ENCODE measurements around the gene PAXX.

Gene PAXX, protein sequence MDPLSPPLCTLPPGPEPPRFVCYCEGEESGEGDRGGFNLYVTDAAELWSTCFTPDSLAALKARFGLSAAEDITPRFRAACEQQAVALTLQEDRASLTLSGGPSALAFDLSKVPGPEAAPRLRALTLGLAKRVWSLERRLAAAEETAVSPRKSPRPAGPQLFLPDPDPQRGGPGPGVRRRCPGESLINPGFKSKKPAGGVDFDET

DNA sequence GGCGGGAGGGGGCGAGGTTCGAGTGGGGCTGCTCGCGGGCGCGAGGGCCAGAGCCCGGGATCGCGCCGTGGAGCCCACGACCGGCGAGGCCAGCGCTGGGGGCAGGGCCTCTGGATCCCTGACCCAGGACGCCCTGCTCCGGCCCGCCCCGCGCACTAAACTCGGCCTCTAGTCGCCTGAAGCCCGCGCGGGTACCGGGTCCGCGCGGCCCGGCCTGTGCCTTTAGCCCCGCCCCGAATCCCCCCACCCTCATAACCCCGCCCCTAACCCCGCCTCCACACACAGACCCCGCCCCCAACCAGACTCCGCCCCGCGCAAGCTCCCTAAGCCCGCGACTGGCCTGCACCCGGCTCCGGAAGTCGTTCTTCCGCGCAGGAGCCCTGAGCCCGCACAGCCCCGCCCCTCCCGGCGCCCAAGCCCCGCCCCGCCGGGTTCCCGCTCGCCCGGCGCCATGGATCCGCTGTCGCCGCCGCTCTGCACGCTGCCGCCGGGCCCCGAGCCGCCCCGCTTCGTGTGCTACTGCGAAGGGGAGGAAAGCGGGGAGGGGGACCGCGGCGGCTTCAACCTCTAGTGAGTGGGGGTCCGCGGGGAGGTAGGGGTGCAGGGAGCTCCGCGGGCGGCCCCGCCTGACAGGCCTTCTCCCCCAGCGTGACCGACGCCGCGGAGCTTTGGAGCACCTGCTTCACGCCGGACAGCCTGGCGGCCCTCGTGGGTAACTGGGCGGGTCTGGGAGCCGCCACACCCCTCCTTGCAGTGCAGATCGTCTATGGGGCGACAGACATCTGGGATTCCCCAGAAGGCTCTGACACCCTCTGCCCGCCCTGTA lies at the start of gene PAXX:
Gene PAXX (plus strand): TSS at position 430 of the 826 bp plus-strand sequence. CDS start 22 bp downstream, at position 452.
- DNase-seq (ENCODE audit: low spot score), result peak; percentile 92

DNA sequence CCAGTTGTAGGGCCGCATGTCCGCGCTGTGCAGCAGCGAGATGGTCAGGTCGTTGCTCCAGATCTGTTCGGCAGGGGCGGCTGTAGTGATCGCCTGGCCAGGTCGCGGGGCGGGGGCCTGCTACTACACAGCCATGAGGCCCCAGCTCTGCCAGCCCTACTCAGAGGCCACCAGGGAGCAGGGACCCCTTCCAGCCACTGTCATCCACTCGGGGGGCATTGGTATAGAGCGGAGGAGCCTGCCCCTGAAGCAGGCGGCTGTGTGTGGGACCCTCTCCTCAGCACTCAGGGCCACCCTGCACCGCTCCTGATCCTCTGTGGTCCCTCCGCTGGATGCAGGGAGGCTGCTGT lies 49.4 kb upstream of the PAXX start:
- DNase-seq (ENCODE audit: low spot score), result no peak

DNA sequence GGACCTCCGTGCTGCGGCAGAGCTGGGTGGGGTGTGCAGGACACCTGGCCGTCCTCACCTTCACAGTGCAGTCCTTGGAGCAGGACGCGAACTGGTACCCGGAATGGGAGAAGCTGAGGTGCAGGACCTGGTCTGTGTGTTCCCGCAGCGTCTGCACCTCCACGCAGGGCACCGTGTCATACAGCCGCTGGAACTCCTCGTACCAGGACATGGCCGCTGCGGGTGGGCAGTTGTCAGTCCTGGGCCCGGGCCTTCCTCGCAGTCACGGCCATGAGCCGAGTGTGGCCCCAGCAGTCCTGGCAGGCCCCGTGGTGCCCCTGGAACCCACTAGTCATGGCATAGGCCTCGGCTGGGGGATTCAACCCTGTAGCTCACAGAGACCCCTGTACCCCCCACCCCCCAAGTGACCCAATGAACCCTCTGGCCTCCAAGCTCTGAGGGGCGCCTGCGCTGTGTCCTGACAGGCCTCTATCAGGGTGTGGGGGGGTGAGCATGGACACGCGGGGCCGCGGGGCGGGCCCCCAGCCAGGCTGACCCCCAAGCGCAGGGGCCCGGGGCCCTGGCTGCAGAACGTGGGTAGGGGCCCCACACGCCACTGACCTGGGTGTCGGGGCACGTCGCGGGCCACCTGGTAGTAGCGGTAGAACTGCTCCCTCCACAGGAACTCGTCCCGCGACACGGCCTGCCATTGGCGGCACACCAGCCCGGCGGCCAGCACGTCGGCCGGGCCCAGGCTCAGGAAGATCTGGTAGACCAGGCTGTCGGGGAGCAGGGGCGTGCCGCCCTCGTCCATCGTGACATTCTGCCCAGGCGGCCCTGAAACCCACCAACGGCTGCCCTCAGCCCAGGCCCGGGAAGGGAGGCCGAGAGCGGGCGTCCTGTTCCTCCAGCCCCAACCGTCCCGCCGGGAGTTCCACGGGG lies 48.7 kb upstream of the PAXX start:
- peak; percentile 22 for DNase-seq (ENCODE audit: low spot score)

DNA sequence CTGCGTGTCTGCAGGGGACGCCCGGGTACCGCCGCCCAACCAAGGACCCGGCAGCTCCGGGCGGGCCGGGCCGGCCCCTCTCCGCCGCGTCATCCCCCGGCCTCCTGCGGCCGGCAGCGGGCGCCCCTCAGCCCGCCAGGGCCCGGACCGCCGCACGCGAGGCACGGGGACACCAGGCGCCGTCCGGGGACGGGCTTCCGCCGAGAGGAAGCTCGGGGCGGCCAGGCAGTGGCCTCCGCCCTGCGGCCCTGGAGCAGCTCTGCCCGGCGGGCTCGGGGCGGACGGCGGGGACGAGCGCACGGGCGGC lies 48.1 kb upstream of the PAXX start:
- no peak for DNase-seq (ENCODE audit: low spot score)

DNA sequence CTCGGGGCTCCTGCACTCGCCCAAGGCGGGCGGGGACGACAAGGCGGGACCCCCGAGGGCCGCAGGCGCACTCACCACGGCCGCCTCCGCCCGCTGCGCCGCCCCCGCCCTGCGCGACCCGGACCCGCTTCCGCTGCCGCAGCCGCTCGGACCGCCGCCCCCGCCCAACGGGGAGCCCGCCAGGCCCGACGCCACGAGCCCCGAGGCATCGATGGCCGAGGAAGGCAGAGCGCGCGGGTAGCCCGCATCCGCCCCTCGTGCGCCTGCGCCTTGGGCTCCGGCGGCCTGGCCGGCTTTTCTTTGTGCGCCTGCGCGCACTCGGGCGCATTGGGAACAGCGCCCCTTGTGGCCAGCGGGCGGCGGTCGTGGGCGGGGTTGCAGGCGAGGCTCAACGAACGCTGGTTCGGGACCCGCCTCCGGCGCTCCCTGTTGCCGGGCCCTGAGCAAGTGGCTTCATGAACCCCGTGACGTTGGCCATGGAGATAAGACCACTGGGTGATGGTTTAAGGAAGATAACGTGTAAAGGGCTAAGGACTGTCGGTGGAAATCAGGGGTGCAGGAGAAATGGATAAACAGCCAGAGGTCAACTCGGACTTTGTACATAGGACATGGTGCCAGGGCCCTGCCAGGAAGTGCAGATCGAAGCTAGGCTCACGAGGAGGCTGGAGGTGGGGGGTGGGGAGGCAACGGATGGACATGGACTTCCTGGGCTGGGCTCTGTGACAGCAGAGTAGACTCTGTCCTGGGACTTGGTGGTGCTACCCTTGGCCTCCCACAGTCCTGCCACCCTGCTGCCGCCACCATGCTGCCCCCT lies 47.5 kb upstream of the PAXX start, which contains the start of the genes C8G and FBXW5:
Gene C8G (plus strand): TSS at position 725 of the 814 bp plus-strand sequence. CDS start 78 bp downstream, at position 803.
Gene FBXW5 (minus strand): TSS at position 220 of the 814 bp plus-strand sequence. CDS start 655 bp downstream, outside the sequence.
- peak; percentile 94 for DNase-seq (ENCODE audit: low spot score)

DNA sequence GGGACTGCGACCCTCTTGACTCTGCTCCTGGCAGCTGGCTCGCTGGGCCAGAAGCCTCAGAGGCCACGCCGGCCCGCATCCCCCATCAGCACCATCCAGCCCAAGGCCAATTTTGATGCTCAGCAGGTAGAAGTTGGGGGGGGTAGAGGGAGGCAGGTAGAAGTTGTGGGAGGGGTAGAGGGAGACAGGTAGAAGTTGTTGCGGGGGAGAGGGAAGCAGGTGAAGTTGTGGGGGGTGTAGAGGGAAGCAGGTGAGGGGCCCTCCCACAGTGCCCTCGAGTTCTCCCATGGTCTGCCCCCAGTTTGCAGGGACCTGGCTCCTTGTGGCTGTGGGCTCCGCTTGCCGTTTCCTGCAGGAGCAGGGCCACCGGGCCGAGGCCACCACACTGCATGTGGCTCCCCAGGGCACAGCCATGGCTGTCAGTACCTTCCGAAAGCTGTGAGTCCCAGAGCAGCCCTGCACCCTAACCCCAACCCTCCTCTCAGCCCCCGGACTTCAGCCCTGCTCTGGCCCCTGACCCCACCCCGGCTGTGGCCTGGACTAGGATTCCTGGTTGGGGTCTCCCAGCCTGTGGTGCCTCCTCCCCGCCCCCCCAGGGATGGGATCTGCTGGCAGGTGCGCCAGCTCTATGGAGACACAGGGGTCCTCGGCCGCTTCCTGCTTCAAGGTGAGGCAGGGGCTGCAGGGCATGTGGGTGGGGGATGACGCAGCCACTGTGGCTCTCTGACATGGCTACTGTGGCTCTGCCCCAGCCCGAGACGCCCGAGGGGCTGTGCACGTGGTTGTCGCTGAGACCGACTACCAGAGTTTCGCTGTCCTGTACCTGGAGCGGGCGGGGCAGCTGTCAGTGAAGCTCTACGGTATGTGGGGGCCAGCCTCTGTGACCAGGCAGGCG lies 46.6 kb upstream of the PAXX start:
- no peak for DNase-seq (ENCODE audit: low spot score)

DNA sequence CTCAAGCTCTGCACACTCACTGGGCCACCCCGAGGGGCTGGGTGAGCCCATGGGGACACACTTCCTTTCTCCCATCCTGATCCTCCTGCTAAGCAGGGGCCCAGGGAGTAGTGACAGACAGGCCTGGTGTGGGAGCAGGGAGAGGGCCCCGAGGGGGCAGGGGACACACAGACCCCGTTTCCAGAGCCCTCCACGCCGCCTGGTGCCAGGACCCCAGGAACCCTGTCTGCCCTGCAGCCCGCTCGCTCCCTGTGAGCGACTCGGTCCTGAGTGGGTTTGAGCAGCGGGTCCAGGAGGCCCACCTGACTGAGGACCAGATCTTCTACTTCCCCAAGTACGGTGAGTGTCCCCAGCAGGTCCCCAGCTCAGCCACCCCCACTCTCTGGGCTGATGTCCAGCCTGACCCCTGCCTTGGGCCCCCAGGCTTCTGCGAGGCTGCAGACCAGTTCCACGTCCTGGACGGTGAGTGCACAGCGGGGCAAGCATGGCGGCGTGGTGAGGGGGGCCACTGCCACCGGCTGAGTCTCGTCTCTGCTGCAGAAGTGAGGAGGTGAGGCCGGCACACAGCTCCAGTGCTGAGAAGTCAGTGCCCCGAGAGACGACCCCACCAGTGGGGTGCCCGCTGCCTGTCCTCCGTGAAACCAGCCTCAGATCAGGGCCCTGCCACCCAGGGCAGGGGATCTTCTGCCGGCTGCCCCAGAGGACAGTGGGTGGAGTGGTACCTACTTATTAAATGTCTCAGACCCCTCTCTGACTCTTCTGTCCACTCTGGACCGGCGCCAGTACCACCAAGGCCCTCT lies 45.8 kb upstream of the PAXX start:
- no peak for DNase-seq (ENCODE audit: low spot score)

DNA sequence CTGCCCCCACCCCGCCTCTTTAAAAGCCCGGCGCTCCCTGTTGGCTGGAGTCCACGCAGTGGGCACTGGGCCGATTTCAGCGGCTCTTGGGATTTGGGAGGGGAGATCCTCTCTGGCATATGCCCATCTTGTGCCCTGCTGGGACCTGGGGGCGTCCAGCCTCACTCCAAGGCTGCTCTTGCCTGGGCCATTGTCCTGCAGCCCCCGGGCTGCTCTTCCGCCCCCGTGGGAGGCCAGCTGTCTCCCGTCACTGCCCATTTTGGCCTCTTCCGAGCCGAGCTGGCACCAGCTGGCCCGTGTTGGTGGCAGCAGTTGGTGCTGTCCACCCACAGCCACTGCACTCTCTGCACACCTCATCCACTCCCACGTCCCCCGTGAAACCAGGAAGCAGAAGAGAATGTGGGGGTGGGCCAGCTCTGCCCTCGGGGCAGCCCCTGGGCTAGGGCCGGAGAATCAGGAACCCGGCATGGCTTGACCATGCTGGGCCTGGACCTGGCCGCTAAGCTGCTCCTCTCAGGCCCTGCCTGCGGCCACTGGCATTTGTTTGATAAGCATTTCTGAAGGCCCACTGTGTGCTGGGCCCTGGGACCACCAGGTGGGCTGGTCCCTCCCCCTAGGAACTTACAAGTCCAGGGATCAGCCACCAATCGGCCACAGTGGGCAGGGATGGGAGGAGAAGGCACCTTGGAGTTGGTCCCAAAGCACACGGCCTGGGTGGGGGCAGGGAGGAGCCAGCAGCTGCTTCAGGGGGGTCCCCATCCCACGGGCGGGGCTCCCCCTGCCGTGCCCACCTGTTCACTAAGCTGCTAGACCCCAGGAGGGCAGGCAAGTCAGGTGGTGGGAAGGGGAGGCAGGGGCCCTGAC lies 45.0 kb upstream of the PAXX start:
- no peak for DNase-seq (ENCODE audit: low spot score)

DNA sequence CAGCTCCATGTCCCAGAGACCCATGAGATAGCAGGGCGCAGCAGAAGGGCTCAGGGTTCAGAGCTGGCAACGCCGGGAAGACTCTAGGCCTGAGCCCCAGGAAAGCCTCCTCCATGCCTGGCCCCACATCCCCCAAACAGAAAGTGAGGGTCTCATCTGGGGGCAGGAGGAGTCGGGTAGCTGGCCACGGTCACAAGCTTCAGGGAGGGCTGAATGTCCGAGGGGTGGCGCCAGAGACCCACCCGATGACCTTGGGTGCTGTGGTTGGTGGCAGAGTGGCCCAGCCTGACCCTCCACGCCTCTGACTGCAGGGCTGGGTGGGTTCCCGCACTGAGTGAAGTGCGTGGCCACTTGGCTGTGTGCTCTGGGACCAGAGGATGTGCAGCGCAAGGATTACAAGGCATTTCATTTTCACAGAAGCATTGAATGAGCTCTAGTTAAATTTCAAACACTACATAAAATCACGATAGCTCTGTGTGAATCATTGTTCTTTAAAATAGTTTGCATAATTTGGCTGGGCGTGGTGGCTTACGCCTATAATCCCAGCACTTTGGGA lies 44.2 kb upstream of the PAXX start:
- no peak for DNase-seq (ENCODE audit: low spot score)

DNA sequence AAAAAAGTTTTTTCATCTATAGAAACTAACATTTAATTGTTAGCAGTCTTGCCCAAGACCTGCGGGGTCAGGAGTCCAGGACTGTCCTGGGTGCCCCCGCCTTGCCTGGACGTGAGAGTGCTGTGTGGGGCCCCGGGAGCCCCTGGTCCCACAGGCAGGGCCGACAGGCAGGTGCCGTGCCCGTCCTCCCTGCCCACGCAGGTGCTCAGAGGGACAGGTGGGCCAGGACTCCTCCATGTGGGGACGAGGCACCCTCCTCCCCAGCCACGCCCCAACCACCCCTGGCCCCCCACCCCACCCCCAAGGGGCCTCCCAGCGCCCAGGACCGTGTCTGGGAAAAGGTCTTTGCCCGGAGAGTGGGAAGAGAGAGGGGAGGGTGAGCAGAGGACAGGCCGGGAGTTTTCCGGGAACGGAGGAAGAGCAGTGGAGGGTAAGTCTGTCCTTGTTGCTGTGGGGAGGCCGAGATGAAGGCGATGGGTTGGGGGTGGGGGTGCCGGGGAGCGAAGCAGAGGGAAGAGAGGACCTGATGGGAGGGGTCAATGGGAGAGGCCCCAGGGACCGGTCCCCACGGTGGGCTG lies 42.9 kb upstream of the PAXX start:
- no peak for DNase-seq (ENCODE audit: low spot score)

DNA sequence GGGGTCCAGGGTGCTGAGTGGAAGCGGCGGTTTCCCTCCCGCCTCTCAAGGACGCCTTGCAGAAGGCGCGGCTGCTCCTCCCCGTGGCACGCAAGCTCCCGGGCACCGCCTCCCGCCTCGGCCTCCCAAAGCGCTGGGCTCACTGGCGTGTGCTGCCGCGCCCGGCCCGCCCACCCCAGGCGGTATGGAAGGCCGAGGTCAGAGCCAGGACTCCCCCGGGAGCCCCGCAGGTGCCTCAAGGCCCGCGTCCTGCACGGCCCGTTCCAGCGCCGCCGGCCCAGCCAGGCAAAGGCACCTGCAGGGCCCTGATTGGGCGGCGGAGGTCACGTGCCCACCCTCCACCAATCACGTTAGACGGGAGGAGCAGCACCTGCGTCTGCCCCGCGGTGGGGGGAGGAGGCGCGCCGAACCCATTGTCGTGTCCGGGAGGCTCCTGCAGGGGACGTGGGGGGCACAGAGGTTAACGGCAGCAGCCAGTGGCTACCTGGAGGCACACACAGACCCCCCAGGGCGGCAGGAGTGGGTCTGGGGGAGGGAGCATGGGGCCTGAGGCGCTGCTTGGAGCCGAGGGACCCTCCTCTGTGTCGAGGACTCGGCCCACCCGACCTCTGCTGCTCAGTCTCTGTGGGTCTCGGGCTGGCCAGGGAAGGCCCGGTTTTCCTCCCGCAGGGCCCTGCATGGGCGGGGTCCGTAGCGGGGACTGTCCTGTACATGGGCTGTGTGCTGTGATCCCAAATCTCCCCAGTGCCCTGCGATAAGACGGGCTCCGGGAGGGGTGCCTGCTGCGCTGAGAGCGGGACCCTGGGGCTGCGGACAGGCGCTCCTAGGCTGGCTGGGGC lies 42.2 kb upstream of the PAXX start:
- DNase-seq (ENCODE audit: low spot score), result peak; percentile 97

DNA sequence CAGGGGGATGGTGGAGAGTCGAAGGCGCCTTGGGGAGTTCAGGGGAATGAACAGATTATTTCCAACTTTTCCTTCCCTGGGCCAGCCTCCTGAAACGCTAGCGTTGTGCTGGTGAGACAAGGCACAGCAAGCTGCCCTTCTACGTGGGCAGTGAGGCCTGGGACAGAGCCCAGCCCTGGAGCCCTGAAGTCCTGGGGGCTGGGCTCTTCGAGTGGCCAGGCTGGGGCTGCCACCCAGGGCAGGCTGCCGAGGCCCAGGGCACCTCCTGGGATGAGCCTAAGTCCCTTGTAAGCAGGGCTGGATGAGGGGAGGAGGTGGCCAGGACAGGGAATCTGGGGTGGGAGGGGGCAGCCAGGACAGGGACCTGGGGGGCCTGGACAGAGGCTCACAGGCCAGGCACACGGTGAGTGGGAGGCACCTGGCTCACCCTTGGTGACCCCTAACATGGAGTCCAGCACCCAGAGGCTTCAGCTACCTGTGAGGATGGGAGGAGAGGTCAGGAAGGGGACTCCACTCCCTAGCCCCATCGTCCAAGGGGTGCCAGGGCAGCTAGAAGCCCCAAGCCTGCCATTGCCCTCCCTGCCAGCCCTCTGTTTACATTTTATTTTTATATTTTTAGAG lies 41.5 kb upstream of the PAXX start:
- DNase-seq (ENCODE audit: low spot score), result no peak

DNA sequence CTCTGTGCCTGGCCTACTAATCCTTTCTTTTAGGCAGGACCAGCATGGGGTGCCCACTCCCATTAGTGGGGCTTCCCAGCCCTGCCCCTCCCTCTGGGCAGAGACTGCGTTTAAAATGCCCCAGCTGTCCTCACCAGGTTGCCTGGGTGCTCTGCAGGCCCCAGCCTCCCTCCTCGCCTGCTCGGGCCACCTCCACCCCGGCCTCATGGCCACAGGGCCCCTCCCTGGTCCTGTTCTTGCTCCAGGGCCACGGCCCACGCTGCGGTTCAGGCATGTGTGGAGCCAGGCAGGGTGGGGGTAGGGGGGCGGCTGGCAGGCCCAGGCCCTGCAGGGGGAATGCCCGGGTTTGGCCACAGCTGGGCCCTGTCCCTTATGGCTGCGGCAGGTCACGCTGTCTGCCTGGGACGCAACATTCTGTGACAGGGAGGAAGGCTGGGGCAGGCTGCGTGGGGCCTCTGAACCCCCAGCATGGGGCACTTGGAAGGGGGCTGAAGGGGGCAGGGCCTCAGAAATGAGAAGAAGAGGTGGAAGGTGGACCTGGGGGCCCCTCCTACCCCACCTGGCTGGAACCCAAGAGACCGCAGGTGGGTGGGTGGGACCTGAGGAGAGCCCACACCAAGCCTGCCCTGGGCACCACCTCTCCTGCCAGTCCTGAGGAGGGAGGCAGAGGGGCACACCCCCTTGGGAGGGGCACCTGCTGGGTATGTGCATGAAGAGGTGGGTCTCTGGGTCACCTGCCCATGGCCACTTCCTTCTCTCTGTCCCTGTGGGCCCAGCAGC lies 40.5 kb upstream of the PAXX start, which contains the start of gene LCN12:
Gene LCN12 (plus strand): TSS at position 733 of the 780 bp plus-strand sequence. CDS start 55 bp downstream, outside the sequence.
- no peak for DNase-seq (ENCODE audit: low spot score)

DNA sequence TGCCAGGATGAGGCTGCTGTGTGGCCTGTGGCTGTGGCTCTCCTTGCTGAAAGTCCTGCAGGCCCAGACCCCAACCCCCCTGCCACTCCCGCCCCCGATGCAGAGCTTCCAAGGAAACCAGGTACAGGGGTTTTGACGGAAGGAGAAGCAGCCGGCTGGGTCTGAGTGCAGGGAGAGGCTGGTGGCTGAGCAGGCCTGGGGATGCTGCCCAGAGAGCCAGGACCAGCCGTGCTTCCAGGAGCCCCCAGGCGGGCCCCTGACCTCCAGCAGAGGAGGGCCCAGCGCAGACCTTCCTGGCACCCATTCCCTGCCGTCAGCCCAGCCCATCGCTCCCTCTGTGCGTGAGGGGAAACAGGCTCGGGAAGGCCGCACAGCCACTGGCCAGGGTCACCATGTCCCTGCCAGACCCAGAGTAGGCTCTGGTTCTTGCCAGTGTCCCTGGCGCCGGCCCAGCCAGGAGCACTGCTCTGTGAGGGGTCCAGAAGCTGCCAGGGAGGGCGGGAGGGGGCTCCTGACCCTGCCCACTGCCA lies 39.8 kb upstream of the PAXX start:
- no peak for DNase-seq (ENCODE audit: low spot score)
